ENCODE data around the gene PBX1. TPM values are rescaled to one million over a fixed set of nuclear protein-coding genes. Genes with fewer than 3 reads are reported as not detected.
"Not testable (repeated sequence)": the region's sequence is repeated elsewhere in the genome, so short reads cannot be mapped to it uniquely, and the experiment has no call there.

Gene PBX1
- total RNA-seq, 4 donors from 2014 or later: 14.4 to 34.6 (median 22.0) TPM

DNA sequence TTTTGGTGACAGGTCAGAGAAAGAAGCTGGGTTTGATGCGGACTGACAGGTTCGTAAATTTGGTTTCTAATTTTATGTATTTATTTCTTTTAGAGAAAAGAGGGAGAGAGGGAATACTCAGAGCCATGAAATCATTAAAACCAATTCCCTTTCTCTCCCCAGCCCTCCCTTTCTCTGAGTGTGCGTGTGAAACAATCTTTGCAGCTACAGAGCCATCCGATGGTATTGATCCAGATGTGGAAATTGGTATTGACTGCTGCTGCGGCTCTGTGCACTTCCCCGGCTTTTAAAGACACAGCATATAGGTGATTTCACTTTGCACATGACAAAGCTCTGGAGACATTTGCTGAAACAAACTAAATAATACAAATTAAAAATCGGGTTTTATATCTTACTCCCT is 42.4 kb upstream of the PBX1 start:
- no peak overlapping the region for H3K4me3 ChIP-seq
- no peak overlapping the region for H3K27ac ChIP-seq
- no peaks in the 10 kb centered on the region for H3K9me3 ChIP-seq
- no peaks in the 10 kb centered on the region for H3K27me3 ChIP-seq
- no peaks in the 10 kb centered on the region for H3K36me3 ChIP-seq
- peaks cover 8% of the 10 kb centered on the region for H3K4me1 ChIP-seq
- TF ChIP-seq CTCF (IDR thresholded peaks at IDR 0.05) (no peak), EP300 (IDR thresholded peaks at IDR 0.05) (no peak), POLR2AphosphoS5 (IDR thresholded peaks at IDR 0.05) (no peak), POLR2A (IDR thresholded peaks at IDR 0.05) (no peak)
- no peak for DNase-seq (ENCODE audit: low spot score in 2 of 2)
- 72% methylated on average over 7 of the region's 7 CpGs for WGBS

GRCh38 chr1:164518692-164519332 is 40.2 kb upstream of the PBX1 start:
- Histone ChIP-seq H3K9me3 (no peaks in the 10 kb centered on the region), H3K27me3 (no peaks in the 10 kb centered on the region), H3K36me3 (no peaks in the 10 kb centered on the region), H3K4me1 (peaks cover 8% of the 10 kb centered on the region), H3K4me3 (no peak overlapping the region), H3K27ac (no peak overlapping the region)
- TF ChIP-seq POLR2AphosphoS5 (IDR thresholded peaks at IDR 0.05): no peak
- no peak for TF ChIP-seq POLR2A (IDR thresholded peaks at IDR 0.05)
- TF ChIP-seq EP300 (IDR thresholded peaks at IDR 0.05): no peak
- TF ChIP-seq CTCF (IDR thresholded peaks at IDR 0.05): no peak
- 74% methylated on average over 3 of the region's 3 CpGs for WGBS
- DNase-seq (ENCODE audit: low spot score in 2 of 2): no peak

GRCh38 chr1:164519426-164519825 is 39.6 kb upstream of the PBX1 start:
- WGBS: 57% methylated on average over 4 of the region's 4 CpGs
- no peak for DNase-seq (ENCODE audit: low spot score in 2 of 2)
- Histone ChIP-seq H3K27ac (no peak overlapping the region), H3K4me3 (no peak overlapping the region), H3K36me3 (no peaks in the 10 kb centered on the region), H3K27me3 (no peaks in the 10 kb centered on the region), H3K9me3 (no peaks in the 10 kb centered on the region), H3K4me1 (peaks cover 8% of the 10 kb centered on the region)
- TF ChIP-seq POLR2AphosphoS5 (IDR thresholded peaks at IDR 0.05): no peak
- no peak for TF ChIP-seq EP300 (IDR thresholded peaks at IDR 0.05)
- no peak for TF ChIP-seq CTCF (IDR thresholded peaks at IDR 0.05)
- no peak for TF ChIP-seq POLR2A (IDR thresholded peaks at IDR 0.05)

- Histone ChIP-seq H3K36me3 (no peaks in the 10 kb centered on the region), H3K27ac (no peak overlapping the region), H3K4me3 (no peak overlapping the region), H3K9me3 (peaks cover 7% of the 10 kb centered on the region), H3K27me3 (no peaks in the 10 kb centered on the region), H3K4me1 (no peaks in the 10 kb centered on the region)
- 58% methylated on average over 2 of the region's 2 CpGs for WGBS
- TF ChIP-seq EP300 (IDR thresholded peaks at IDR 0.05) (no peak), POLR2AphosphoS5 (IDR thresholded peaks at IDR 0.05) (no peak), CTCF (IDR thresholded peaks at IDR 0.05) (no peak), POLR2A (IDR thresholded peaks at IDR 0.05) (no peak)
- DNase-seq (ENCODE audit: low spot score in 2 of 2): no peak
These were observed 34.2 kb upstream of the PBX1 start for GRCh38 chr1:164524810-164525209.

DNA sequence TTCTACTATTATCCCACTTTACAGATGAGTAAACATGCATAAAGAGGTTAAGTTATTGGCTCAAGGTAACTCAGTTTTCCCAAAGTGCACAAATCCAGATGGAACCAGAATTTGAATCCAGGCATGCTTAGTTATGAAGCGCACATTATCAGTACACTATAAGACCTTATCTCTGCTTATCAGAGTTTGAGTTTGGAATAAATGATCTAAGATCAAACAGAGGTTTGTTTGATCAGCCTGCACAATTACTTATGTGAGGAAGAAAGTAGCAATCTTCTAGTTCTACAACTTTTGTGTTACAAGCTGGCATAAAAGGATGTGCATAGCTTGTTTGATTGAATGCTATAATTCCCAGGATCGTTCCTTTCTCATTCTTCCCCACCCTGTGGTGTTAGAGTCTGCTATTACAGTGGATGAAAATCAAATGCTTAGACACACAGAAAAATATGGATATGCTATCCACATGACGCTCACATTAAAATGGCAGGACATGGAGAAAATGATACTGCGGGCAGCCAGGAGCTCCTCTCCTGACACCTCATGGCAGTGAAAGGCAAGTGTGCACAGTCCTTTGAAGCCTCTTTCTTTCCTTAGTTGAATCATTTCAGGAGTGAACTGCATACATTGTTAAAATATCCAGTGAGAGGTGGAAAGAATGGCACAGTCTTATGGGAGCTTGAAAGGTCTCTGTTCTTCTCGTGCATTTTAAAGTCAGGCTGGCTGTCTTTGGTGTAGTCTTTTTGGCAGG is 23.9 kb upstream of the PBX1 start:
- H3K9me3 ChIP-seq: no peaks in the 10 kb centered on the region
- no peaks in the 10 kb centered on the region for H3K27me3 ChIP-seq
- WGBS: 78% methylated on average over 5 of the region's 5 CpGs
- DNase-seq (ENCODE audit: low spot score in 2 of 2): no peak
- TF ChIP-seq CTCF (IDR thresholded peaks at IDR 0.05): no peak
- no peak for TF ChIP-seq EP300 (IDR thresholded peaks at IDR 0.05)
- no peak for TF ChIP-seq POLR2AphosphoS5 (IDR thresholded peaks at IDR 0.05)
- no peak for TF ChIP-seq POLR2A (IDR thresholded peaks at IDR 0.05)
- H3K36me3 ChIP-seq: no peaks in the 10 kb centered on the region
- no peaks in the 10 kb centered on the region for H3K4me1 ChIP-seq
- H3K27ac ChIP-seq: no peak overlapping the region
- no peak overlapping the region for H3K4me3 ChIP-seq

DNA sequence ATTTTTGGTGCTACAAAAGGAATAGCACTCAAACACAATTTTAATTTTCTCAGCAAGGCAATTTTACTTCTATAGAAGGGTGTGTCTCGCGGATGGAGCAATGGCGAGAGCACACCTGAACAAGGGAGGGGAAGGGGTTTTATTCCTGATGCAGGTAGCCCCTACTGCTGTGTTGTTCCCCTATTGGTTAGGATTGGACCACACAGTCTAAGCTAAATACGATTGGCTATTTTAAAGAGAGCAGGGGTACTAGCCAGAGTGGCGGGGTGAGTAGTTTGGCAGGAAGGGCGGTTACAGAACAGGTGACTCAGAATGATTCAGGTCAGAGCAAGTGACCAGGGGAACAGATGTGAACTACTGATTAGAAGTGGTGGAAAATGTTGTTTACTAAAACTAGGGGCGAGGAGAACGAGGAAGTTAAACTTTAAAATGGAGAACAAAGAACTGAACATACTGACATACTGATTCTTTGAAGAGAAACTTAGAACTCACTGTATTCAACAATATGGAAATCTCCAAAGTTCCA is 6.5 kb upstream of the PBX1 start:
- not testable (repeated sequence) for H3K27me3 ChIP-seq; H3K27ac ChIP-seq; H3K9me3 ChIP-seq; H3K36me3 ChIP-seq; H3K4me3 ChIP-seq; H3K4me1 ChIP-seq; DNase-seq (ENCODE audit: low spot score in 2 of 2)
- 96% methylated on average over 8 of the region's 8 CpGs for WGBS
